DND-41 (cell line): ENCODE measurements around the gene CCDC69.
A peak's percentile ranks its signal among the peaks of the same experiment; 100 is the strongest.

ENCODE experiments used
- ATAC-seq: fragments of 200-7000 bp; cut with Tn5 transposase; 3 replicates; pipeline ENCODE4 v1.9.1; 2021; ENCODE audit warnings: low read depth; ENCODE audit not compliant: insufficient read depth
- DNase-seq: peaks from one replicate; pipeline ENCODE4 v3.0.0-alpha.2; 2020
- H2AFZ ChIP-seq: 2 replicates; pipeline ENCODE4 v1.6.0; 2012; ENCODE audit warnings: low read depth, low read length
- H3K27ac ChIP-seq: 2 replicates; pipeline ENCODE4 v1.5.1; 2012; ENCODE audit warnings: low read length, inconsistent platforms
- H3K27me3 ChIP-seq: fragments of 200-600 bp; sonication (generic); 2 replicates; pipeline ENCODE4 v1.6.0; 2012; ENCODE audit warnings: low read length, mild to moderate bottlenecking, inconsistent platforms; ENCODE audit not compliant: insufficient read depth, poor library complexity
- H3K36me3 ChIP-seq: 2 replicates; pipeline ENCODE4 v1.5.1; 2012; ENCODE audit warnings: low read length, inconsistent platforms; ENCODE audit not compliant: insufficient read depth
- H3K4me1 ChIP-seq: 2 replicates; pipeline ENCODE4 v1.5.1; 2012; ENCODE audit warnings: mild to moderate bottlenecking, low read length; ENCODE audit not compliant: insufficient read depth
- H3K4me2 ChIP-seq: 2 replicates; pipeline ENCODE4 v1.6.0; 2012; ENCODE audit warnings: mild to moderate bottlenecking, moderate library complexity, low read length, inconsistent platforms; ENCODE audit not compliant: insufficient read depth
- H3K4me3 ChIP-seq, 2 experiments: fragments of 200-600 bp in 1 of 2; shearing (Covaris generic) in 1 of 2; 2 replicates each; pipeline ENCODE4 v1.5.1; 2012 to 2016; ENCODE audit warnings: inconsistent platforms in 2 of 2, low read length in 2 of 2, mild to moderate bottlenecking in 2 of 2, low read depth in 1 of 2, moderate library complexity in 1 of 2
- H3K79me2 ChIP-seq: 2 replicates; pipeline ENCODE4 v1.6.0; 2012; ENCODE audit warnings: low read length, inconsistent platforms; ENCODE audit not compliant: insufficient read depth
- H3K9ac ChIP-seq: 2 replicates; pipeline ENCODE4 v1.6.0; 2012; ENCODE audit warnings: low read depth, mild to moderate bottlenecking, inconsistent platforms, low read length, moderate library complexity
- H3K9me3 ChIP-seq: 2 replicates; pipeline ENCODE4 v1.5.1; 2012; ENCODE audit warnings: low read length, moderate library complexity, mild to moderate bottlenecking, inconsistent platforms; ENCODE audit not compliant: insufficient read depth, severe bottlenecking
- H4K20me1 ChIP-seq: 2 replicates; pipeline ENCODE4 v1.6.0; 2012; ENCODE audit warnings: low read length; ENCODE audit not compliant: insufficient read depth
- EZH2 ChIP-seq: IDR thresholded peaks from 3 replicates; pipeline ENCODE4 v1.6.1; 2012; ENCODE audit warnings: borderline replicate concordance, low read depth, mild to moderate bottlenecking, moderate library complexity, low read length, inconsistent platforms; ENCODE audit not compliant: severe bottlenecking
- TF ChIP-seq, protein P1 (sequence below): IDR thresholded peaks from 2 replicates; pipeline ENCODE4 v1.5.1; 2012; ENCODE audit warnings: borderline replicate concordance, low read length, moderate library complexity, mild to moderate bottlenecking; ENCODE audit not compliant: poor library complexity, severe bottlenecking; ENCODE audit errors: extremely low read depth

Gene CCDC69

DNA sequence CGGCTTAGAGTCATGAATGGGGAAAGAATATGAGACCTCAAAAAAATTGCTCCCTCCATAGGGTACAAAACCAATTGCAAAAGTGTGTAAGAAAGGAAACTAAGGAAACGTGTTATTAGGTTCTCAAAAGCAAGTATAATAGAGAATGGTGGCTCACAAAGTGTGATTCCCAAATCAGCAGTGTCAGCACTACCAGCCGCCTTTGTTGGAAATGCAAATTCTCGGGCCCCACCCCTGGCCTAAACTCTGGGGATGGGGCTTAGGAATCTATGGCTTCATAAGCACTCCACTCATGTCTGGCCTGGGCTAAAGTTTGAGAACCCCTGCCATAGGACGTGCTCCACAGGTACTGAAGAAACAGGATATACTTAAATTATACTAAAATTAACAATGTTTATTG lies 1.6 kb upstream of the CCDC69 start:
- H3K9ac ChIP-seq = no peak overlapping the region
- no peaks in the 10 kb centered on the region for H3K9me3 ChIP-seq
- peak overlapping the region; percentile 11; the same call in 1 of the 2 replicates for H3K27ac ChIP-seq
- ATAC-seq = no peak
- no peaks in the 10 kb centered on the region for H3K27me3 ChIP-seq
- peaks cover 97% of the 10 kb centered on the region for H3K79me2 ChIP-seq
- peaks cover 86% of the 10 kb centered on the region for H3K36me3 ChIP-seq
- H3K4me2 ChIP-seq = no peak overlapping the region
- TF ChIP-seq, protein P1, sequence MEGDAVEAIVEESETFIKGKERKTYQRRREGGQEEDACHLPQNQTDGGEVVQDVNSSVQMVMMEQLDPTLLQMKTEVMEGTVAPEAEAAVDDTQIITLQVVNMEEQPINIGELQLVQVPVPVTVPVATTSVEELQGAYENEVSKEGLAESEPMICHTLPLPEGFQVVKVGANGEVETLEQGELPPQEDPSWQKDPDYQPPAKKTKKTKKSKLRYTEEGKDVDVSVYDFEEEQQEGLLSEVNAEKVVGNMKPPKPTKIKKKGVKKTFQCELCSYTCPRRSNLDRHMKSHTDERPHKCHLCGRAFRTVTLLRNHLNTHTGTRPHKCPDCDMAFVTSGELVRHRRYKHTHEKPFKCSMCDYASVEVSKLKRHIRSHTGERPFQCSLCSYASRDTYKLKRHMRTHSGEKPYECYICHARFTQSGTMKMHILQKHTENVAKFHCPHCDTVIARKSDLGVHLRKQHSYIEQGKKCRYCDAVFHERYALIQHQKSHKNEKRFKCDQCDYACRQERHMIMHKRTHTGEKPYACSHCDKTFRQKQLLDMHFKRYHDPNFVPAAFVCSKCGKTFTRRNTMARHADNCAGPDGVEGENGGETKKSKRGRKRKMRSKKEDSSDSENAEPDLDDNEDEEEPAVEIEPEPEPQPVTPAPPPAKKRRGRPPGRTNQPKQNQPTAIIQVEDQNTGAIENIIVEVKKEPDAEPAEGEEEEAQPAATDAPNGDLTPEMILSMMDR = no peak
- no peak for TF ChIP-seq EZH2
- no peak for DNase-seq
- H3K4me1 ChIP-seq = peaks cover 31% of the 10 kb centered on the region
- H4K20me1 ChIP-seq = peaks cover 64% of the 10 kb centered on the region
- H2AFZ ChIP-seq = no peak overlapping the region
- H3K4me3 ChIP-seq = no peak overlapping the region

DNA sequence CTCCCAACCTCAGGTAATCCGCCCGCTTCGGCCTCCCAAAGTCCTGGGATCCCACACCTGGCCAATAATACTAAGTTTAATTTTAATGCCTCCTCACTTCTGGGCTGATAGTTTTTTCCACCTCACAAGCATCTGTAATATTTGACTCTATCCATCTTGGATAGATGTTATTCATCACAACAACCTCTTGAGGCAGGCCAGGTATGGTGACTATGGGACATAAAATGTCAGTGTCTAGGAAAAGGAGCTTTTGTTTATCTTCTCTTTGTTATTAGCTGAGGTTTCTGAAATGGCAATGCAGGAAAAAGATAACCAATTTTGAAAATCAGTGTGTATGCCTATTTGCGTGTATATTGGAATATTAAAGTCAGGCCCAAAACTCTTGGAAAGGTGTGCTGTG lies 1.2 kb upstream of the CCDC69 start:
- Histone ChIP-seq H2AFZ (no peak overlapping the region), H3K27ac (0 out of 2 replicates have a peak overlapping the region, but pooled peaks have one; percentile 11), H3K36me3 (peaks cover 86% of the 10 kb centered on the region), H3K4me1 (peaks cover 35% of the 10 kb centered on the region), H4K20me1 (peaks cover 64% of the 10 kb centered on the region), H3K27me3 (no peaks in the 10 kb centered on the region), H3K4me2 (no peak overlapping the region), H3K79me2 (peaks cover 97% of the 10 kb centered on the region), H3K9ac (no peak overlapping the region), H3K4me3 (no peak overlapping the region), H3K9me3 (no peaks in the 10 kb centered on the region)
- no peak for ATAC-seq
- TF ChIP-seq, protein P1 = no peak
- TF ChIP-seq EZH2 = no peak
- DNase-seq = no peak

DNA sequence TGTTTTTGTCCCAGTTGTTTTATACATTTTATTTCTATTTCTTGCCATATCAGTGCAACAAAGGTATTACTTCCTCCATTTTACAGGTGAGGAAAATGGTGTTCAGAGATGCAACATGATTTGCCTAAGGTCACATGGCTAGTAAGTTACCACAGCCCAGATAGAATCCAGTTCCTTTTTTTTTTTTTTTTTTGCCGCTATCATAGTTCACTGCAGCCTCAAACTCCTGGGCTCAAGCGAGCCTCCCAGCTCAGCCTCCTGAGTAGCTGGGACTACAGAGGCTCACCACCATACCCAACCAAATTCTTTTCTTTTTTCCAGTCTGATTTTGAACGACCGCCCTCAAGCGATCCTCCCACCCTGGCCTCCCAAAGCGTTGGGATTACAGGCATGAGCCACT lies 480 bp upstream of the CCDC69 start:
- no peak overlapping the region for H3K4me3 ChIP-seq
- no peak for DNase-seq
- H3K9ac ChIP-seq = no peak overlapping the region
- H3K9me3 ChIP-seq = no peaks in the 10 kb centered on the region
- H4K20me1 ChIP-seq = peaks cover 67% of the 10 kb centered on the region
- H3K36me3 ChIP-seq = peaks cover 86% of the 10 kb centered on the region
- peaks cover 41% of the 10 kb centered on the region for H3K4me1 ChIP-seq
- no peak overlapping the region for H2AFZ ChIP-seq
- H3K79me2 ChIP-seq = peaks cover 97% of the 10 kb centered on the region
- no peak for ATAC-seq
- no peak overlapping the region for H3K27ac ChIP-seq
- TF ChIP-seq EZH2 = no peak
- TF ChIP-seq, protein P1 = no peak
- H3K4me2 ChIP-seq = no peak overlapping the region
- no peaks in the 10 kb centered on the region for H3K27me3 ChIP-seq
